C4-2B (cell line): ENCODE measurements around the gene CCDC172.
A peak's percentile ranks its signal among the peaks of the same experiment; 100 is the strongest.

Experiments used
- H3K27ac ChIP-seq: fragments of 450-650 bp; 2 replicates; pipeline ENCODE4 v1.5.1; 2017
- CTCF ChIP-seq: fragments of 450-650 bp; conservative IDR thresholded peaks from 2 replicates; pipeline ENCODE4 v1.5.1; 2017; ENCODE audit warnings: mild to moderate bottlenecking
- ZFX ChIP-seq: fragments of 450-650 bp; IDR thresholded peaks from 2 replicates; pipeline ENCODE4 v1.6.1; 2017

Gene CCDC172

DNA sequence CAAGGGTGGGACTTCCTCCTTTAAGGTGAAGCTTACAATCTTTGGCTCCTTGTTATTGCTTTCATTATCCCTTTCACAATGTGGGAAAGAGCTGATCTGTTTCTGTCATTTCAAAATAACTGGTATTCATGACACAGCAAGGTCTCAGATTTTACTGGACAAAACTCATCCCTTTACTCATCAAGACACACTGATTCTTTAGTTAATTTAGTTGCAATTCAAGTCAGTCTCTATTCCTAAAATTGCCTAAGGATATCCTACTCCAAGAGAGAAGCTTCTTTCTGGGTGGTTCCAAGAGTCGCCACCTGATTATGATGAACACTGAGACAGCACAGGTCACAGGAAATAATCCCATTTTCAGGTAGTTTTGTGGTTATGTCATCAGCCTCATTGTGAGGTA, 97.6 kb downstream of the CCDC172 start:
- no peak overlapping the region for H3K27ac ChIP-seq
- no peak for TF ChIP-seq CTCF
- TF ChIP-seq ZFX = no peak

DNA sequence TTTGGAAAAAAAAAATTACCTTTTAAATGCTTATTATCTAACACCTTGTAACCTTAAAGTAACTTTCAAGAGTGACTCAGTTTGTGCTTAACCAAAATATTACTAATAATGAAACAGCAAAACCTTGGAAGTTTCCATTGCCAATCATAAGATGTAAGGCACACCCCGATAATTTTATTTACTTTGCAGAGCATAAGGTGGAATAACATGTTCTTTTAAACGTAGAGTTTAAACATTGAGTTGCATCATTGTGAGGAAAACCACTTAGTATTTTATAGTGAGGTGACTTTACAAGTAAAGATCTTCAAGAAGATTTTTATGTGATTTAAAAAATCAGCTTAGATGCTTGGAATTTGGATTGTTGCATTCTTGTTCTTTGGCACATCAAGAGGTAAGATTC, 103.4 kb downstream of the CCDC172 start, which contains the start of gene PNLIPRP3:
PNLIPRP3 (plus strand) TSS at position 177 of the 400 bp plus-strand sequence; CDS start at position 343, 166 bp downstream.
- H3K27ac ChIP-seq = no peak within 1 kb of the TSS; the same call in 1 of the 2 replicates
- TF ChIP-seq ZFX = no peak
- TF ChIP-seq CTCF = no peak

DNA sequence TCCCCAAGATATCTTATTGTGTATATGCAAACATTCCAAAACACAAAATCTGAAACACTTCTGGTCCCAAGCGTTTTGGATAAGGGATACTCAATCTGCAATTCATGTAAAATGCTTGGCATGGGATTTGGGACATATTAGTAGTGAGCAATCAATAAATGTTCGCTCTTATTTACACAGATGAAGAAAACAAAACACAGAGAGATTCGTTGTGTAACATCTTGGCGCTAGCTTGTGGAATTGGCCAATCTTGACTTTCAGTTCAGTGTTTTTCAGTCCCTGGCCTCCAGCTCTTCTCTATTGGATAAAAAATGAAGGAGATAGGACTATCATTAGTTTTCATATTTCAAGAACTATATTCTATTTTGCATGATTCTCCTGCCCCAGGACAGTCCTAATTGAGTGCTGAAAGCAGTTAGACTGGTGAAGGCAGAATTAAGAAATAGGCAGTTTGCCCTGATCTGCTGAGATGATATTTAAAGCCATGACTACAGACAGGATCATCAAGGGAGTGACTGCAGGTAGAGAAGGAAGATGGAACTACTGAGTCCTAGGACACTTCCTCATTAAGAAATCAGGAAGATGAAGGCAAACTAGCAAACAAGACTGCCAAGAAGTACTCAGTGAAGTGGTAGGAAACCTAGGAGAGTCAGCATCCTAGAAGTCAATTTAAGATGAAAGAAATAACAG, 105.2 kb downstream of the CCDC172 start:
- peak overlapping the region; percentile 65; the same call in 1 of the 2 replicates for H3K27ac ChIP-seq
- TF ChIP-seq ZFX (no peak), CTCF (no peak)
